ENCODE results near the gene SLC35B2. TPM values are rescaled to one million over a fixed set of nuclear protein-coding genes. Genes with fewer than 3 reads are reported as not detected.

The SLC35B2 gene
- total RNA-seq, 1 experiment from 2014 or later: 90.6 TPM

DNA sequence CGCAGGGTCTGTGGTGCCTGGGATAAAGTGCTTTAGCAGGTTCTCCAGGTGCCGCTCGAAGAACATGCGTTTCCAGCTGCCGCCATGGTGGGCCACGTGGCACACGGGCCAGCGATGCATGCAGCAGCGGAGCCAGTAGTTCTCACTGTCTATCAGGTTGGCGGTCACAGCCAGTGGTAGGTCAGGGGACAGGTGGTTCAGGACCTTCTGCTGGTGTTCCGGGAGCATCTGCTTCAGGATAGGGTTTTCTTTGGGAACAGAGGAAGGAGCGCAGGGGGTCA is 28.9 kb upstream of the SLC35B2 start:
- Histone ChIP-seq H3K9me2 (replicated peaks; ENCODE audit: low read length) (no peaks in the 10 kb centered on the region), H4K20me1 (ENCODE audit: low read length) (no peaks in the 10 kb centered on the region), H3K4me2 (ENCODE audit: low read length) (no peak overlapping the region), H3K36me3 (ENCODE audit: low read depth, low read length) (no peaks in the 10 kb centered on the region), H3K4me3 (ENCODE audit: low read length) (no peak overlapping the region), H2AFZ (ENCODE audit: low read length) (no peak overlapping the region), H3K79me2 (ENCODE audit: low read length) (no peaks in the 10 kb centered on the region), H3K9ac (ENCODE audit: low read length) (no peak overlapping the region), H3K9me3 (ENCODE audit: low read length) (no peaks in the 10 kb centered on the region), H3K4me1 (ENCODE audit: insufficient read depth, low read length) (no peaks in the 10 kb centered on the region), H3K27me3 (ENCODE audit: low read length) (peaks cover 80% of the 10 kb centered on the region), H3K27ac (ENCODE audit: low read length) (no peak overlapping the region), H3F3A (ENCODE audit: low read length, unreplicated experiment) (no peaks in the 10 kb centered on the region)
- POLR2A ChIA-PET (ENCODE audit: unreplicated experiment): no interaction called here
- DNase-seq: no peak
- CTCF ChIA-PET: no interaction called here
- no peak for ATAC-seq
- intact Hi-C loops (cut with micrococcal nuclease): no loop called here
- no TSS peak for BruUV-seq (replicated peaks)
- TF ChIP-seq EZH2phosphoT487 (IDR thresholded peaks at IDR 0.05; ENCODE audit: borderline replicate concordance, low read length) (no peak), EZH2 (IDR thresholded peaks at IDR 0.05; ENCODE audit: low read length, unreplicated experiment) (no peak)
- TF ChIP-seq, protein P1, sequence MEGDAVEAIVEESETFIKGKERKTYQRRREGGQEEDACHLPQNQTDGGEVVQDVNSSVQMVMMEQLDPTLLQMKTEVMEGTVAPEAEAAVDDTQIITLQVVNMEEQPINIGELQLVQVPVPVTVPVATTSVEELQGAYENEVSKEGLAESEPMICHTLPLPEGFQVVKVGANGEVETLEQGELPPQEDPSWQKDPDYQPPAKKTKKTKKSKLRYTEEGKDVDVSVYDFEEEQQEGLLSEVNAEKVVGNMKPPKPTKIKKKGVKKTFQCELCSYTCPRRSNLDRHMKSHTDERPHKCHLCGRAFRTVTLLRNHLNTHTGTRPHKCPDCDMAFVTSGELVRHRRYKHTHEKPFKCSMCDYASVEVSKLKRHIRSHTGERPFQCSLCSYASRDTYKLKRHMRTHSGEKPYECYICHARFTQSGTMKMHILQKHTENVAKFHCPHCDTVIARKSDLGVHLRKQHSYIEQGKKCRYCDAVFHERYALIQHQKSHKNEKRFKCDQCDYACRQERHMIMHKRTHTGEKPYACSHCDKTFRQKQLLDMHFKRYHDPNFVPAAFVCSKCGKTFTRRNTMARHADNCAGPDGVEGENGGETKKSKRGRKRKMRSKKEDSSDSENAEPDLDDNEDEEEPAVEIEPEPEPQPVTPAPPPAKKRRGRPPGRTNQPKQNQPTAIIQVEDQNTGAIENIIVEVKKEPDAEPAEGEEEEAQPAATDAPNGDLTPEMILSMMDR (conservative IDR thresholded peaks at IDR 0.05; ENCODE audit: low read depth, low read length): no peak

- intact Hi-C loops (cut with micrococcal nuclease): no loop called here
- no peak overlapping the region for H3K27ac ChIP-seq (ENCODE audit: low read length)
- H3K36me3 ChIP-seq (ENCODE audit: low read depth, low read length): no peaks in the 10 kb centered on the region
- H3K4me1 ChIP-seq (ENCODE audit: insufficient read depth, low read length): no peaks in the 10 kb centered on the region
- H3K9ac ChIP-seq (ENCODE audit: low read length): no peak overlapping the region
- TF ChIP-seq, protein P1 (conservative IDR thresholded peaks at IDR 0.05; ENCODE audit: low read depth, low read length): no peak
- TF ChIP-seq EZH2phosphoT487 (IDR thresholded peaks at IDR 0.05; ENCODE audit: borderline replicate concordance, low read length): no peak
- TF ChIP-seq EZH2 (IDR thresholded peaks at IDR 0.05; ENCODE audit: low read length, unreplicated experiment): no peak
- ChIA-PET CTCF (no interaction called here), POLR2A (ENCODE audit: unreplicated experiment) (no interaction called here)
- no peak overlapping the region for H3K4me3 ChIP-seq (ENCODE audit: low read length)
- no peaks in the 10 kb centered on the region for H3K9me3 ChIP-seq (ENCODE audit: low read length)
- no peak overlapping the region for H3K4me2 ChIP-seq (ENCODE audit: low read length)
- no peak for ATAC-seq
- H4K20me1 ChIP-seq (ENCODE audit: low read length): no peaks in the 10 kb centered on the region
- H3K79me2 ChIP-seq (ENCODE audit: low read length): no peaks in the 10 kb centered on the region
- no peaks in the 10 kb centered on the region for H3F3A ChIP-seq (ENCODE audit: low read length, unreplicated experiment)
- DNase-seq: peak; percentile 34
- no peak overlapping the region for H2AFZ ChIP-seq (ENCODE audit: low read length)
- BruUV-seq (replicated peaks): no TSS peak
- H3K9me2 ChIP-seq (replicated peaks; ENCODE audit: low read length): no peaks in the 10 kb centered on the region
- H3K27me3 ChIP-seq (ENCODE audit: low read length): peaks cover 77% of the 10 kb centered on the region
Observed at GRCh38 chr6:44285552-44286284, 28.4 kb upstream of the SLC35B2 start.

- ChIA-PET CTCF (no interaction called here), POLR2A (ENCODE audit: unreplicated experiment) (no interaction called here)
- TF ChIP-seq EZH2 (IDR thresholded peaks at IDR 0.05; ENCODE audit: low read length, unreplicated experiment): no peak
- TF ChIP-seq EZH2phosphoT487 (IDR thresholded peaks at IDR 0.05; ENCODE audit: borderline replicate concordance, low read length): no peak
- TF ChIP-seq, protein P1 (conservative IDR thresholded peaks at IDR 0.05; ENCODE audit: low read depth, low read length): no peak
- H3K27ac ChIP-seq (ENCODE audit: low read length): no peak overlapping the region
- intact Hi-C loops (cut with micrococcal nuclease): no loop called here
- no peak overlapping the region for H3K4me3 ChIP-seq (ENCODE audit: low read length)
- no peaks in the 10 kb centered on the region for H4K20me1 ChIP-seq (ENCODE audit: low read length)
- H3K9me3 ChIP-seq (ENCODE audit: low read length): no peaks in the 10 kb centered on the region
- no peaks in the 10 kb centered on the region for H3K79me2 ChIP-seq (ENCODE audit: low read length)
- H2AFZ ChIP-seq (ENCODE audit: low read length): no peak overlapping the region
- H3K4me2 ChIP-seq (ENCODE audit: low read length): no peak overlapping the region
- H3F3A ChIP-seq (ENCODE audit: low read length, unreplicated experiment): no peaks in the 10 kb centered on the region
- DNase-seq (no peak), ATAC-seq (no peak)
- H3K4me1 ChIP-seq (ENCODE audit: insufficient read depth, low read length): no peaks in the 10 kb centered on the region
- no peak overlapping the region for H3K9ac ChIP-seq (ENCODE audit: low read length)
- H3K27me3 ChIP-seq (ENCODE audit: low read length): peaks cover 68% of the 10 kb centered on the region
- BruUV-seq (replicated peaks): no TSS peak
- H3K9me2 ChIP-seq (replicated peaks; ENCODE audit: low read length): no peaks in the 10 kb centered on the region
- no peaks in the 10 kb centered on the region for H3K36me3 ChIP-seq (ENCODE audit: low read depth, low read length)
Observed at GRCh38 chr6:44284867-44285266, 27.5 kb upstream of the SLC35B2 start.
